Stimulated activated CD8-positive, alpha-beta memory T cell treated with anti-CD3 and anti-CD28 coated beads, Interleukin-2, amount 100 ng/mL, for 48 hours (primary cell): Measurements from ENCODE around the gene DCAF10.
"Not testable (repeated sequence)": the region's sequence is repeated elsewhere in the genome, so short reads cannot be mapped to it uniquely, and the experiment has no call there.

Source experiments
- DNase-seq, 2 donors: peaks; one replicate each; pipeline ENCODE4 v3.0.0-alpha.2; 2020; ENCODE audit warnings: low read depth in 2 of 2

The DCAF10 gene

GRCh38 chr9:37908698-37909186, 108.1 kb downstream of the DCAF10 start:
- no peak for DNase-seq

DNA sequence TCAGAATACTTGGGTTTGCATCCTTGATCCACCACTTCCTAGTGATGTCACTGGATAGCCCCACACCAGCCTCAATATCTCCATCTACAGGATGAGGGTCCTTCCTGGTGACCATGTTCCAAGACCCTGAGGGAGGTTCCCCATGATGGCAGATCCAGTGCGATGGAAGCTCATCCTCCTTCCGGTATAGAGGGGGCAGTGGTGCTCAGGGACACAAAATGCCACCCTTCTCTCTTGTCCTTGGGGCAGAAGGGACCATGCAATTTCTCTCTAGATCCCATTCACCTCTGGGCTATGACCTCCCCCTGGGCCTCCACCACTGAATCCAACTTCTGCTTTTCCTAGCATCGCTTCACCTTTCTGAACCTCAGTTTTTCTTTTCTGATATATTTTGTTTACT, 108.7 kb downstream of the DCAF10 start:
- no peak for DNase-seq

DNA sequence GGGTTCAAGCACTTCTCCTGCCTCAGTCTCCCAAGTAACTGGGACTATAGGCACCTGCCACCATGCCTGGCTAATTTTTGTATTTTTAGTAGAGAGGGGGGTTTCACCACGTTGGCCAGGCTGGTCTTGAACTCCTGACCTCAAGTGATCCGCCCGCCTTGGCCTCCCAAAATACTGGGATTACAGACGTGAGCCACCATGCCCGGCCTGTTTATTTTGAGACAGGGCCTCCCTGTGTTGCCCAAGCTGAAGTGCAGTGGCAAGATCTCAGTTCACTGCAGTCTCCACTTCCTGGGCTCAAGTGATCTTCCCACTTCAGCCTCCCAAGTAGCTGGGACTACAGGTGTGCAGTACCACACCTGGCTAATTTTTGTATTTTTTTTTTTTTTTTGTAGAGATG, 109.2 kb downstream of the DCAF10 start:
- DNase-seq = not testable (repeated sequence)

DNA sequence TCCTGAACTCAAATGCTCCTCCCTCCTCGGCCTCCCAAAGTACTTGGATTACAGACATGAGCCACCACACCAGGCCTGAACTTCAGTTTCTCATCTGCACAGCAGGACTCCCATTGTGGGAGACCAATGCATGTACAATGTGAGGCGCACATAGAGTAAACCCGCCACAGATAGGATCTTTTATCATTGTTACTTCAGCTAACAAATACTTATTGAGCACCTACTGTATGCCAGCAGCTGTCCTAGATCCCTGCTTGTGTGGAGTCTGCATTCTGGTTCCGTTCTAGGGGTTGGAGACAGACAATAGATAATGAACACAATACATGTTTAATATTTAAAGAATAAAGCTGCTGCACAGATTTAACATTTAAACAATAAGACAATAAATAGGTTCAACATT, 109.7 kb downstream of the DCAF10 start:
- no peak for DNase-seq

DNA sequence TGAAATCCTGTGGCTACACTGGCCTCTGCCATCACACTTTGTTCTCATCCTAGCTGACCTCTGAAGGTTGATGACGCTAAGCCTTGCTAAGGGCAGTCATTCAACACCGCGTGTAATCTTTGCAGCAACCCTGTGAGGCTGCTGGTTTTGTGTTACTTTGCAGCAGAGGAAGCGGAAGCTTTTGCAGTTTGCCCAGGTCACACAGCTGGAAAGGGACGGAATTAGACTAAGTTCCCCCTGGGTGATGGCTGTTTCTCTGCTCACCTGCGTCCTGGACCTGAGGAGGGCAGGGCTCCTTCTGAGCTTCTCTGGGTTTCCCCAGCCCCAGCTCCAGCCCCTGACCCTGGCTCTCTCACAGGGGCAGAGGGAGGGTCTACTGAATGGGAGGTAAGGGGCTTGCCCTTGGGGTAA, 110.7 kb downstream of the DCAF10 start:
- DNase-seq = no peak

DNA sequence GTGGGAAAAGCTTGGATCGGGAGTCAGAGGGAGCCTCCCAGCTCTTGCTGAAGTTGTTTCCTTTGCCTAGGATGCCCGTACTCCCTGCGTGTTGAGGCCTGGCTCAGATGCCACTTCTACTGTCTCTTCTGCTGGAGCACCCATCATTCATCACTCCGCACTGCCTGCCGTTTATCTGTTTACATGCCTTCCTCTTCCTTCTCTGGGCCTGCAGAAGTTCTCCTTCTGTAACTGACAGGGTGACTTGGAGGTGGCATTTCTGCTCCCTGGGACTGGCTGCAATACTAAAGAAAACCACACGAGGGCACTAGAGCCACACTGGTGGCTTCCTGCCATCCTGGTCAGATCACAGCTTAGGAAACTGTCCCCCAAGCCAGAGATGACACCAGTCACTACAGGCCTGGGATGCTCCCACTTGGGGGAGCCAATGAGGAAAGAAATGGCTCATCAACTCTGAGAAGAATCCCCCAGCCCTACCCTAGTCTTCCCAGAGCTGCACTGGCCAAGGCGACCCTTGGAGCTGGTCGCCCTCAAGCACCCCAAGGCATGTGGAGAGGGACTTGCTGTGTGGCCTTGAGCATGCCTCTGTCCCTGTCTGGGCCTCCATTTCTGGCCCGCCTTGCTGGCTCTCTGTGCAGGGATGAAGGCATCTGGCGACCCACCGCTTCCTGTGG, 113.0 kb downstream of the DCAF10 start:
- peak; percentile 61 to 73 for DNase-seq

DNA sequence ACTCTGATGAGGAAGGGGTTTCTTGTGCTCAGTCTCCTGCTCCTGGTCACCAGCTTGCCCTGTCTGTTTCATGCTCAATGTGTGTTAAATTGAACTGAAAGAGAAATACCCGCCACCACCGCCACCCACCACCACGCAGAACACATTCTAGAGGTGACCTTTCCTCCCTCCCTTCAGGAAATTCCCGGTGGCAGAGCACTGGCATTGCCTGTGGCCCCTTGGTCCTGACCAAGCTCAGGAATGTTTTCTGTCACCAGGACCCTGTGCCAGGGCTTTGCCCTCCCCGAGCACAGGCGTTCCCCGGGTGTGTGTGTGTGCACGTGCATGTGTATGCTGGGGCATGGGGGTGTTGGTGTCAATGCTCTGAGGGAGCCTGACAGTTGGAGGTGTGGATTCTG, 113.6 kb downstream of the DCAF10 start:
- DNase-seq = no peak

DNA sequence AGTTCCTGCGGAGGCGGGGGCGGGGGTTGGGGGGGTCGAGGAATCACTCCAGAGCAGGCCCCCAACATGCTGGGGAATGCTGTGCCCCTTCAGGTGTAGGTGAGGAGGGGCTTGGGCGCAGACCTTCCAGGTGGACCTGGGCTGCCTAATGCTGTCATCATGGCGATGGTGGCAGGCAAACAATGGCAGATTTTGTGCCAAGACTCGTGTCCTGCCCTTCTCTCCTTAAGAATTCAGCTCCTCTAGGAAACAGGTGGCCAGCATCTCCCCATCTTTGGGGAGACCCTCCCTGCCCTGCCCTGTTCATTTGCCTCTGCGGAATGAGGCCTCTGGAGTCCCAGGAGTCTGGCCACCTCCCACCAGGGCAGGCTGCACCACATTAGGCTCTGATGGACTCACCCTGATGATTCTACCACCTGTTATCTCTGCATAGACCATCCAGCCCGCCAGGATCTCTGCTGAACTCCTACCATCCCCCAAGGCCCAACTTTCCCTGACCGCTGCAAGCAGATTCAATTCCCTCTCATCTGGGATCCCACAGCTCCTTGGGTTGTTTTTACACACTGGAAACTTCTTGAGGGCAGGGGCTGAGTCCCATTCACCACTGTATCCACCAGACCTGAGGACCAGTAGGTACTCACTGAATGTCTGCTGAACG, 114.2 kb downstream of the DCAF10 start:
- no peak for DNase-seq

DNA sequence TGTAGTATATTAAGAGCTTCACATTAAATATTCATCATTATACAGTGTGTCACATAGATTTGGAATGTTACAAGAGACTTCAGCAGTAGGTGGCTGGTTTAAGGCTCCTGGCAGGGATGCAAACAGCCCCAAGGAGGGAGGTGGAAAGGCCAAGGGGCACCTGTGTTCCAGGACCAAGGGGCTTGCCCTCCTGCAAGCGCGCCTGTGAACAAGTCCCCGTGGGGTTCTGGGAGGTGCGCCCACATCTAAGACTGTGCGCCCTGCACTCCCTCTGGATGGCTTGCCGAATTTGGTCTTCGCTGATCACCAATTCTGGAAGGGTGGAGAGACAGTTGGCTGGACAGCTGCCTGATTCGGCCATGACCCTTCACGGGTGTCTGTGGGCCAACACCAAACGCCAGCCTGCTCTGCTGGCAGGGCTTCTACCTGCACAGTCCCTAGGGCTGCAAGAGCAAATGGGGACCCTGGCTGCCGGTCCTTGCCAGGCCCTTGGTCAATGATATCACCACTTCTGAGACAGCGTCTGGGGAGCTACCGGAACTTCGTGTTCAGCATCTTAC, 115.4 kb downstream of the DCAF10 start:
- DNase-seq = no peak

GRCh38 chr9:37916471-37917312, 116.1 kb downstream of the DCAF10 start:
- DNase-seq = no peak
